Measurements from ENCODE around the gene BTNL8. TPM values are rescaled to one million over a fixed set of nuclear protein-coding genes. Genes with fewer than 3 reads are reported as not detected.

The BTNL8 gene
- total and polyA plus RNA-seq, 2 of the 13 experiments (the other 11 are each of a cell fraction or from before 2014, with no cell fraction given): not detected

DNA sequence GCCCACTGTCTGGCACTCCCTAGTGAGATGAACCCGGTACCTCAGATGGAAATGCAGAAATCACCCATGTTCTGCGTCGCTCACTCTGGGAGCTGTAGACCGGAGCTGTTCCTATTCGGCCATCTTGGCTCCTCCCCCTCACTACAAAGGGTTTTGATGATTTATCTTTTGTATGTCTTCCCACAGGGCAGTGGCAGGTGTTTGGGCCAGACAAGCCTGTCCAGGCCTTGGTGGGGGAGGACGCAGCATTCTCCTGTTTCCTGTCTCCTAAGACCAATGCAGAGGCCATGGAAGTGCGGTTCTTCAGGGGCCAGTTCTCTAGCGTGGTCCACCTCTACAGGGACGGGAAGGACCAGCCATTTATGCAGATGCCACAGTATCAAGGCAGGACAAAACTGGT is 9.4 kb downstream of the BTNL8 start:
- in situ Hi-C loops (cut with HindIII; ENCODE audit: extremely low pct_ligation_motif_present, low pct_unique_long_range_greater_than_20kb): no loop called here
- ATAC-seq (no peak), FAIRE-seq (no peak), DNase-seq (ENCODE audit: low spot score) (no peak)
- Histone ChIP-seq H4K20me1 (ENCODE audit: insufficient read depth, low read length) (no peaks in the 10 kb centered on the region), H3K27me3 (ENCODE audit: control insufficient read depth in 1 of 2, insufficient read depth in 2 of 2, low read length in 2 of 2) (peaks cover 0 to 3% of the 10 kb centered on the region in 2 experiments; a peak in 3 of 5 replicates), H3K4me2 (ENCODE audit: low read depth, low read length) (no peak overlapping the region), H3K4me1 (ENCODE audit: insufficient read depth, low read length) (no peaks in the 10 kb centered on the region), H3K9me3 (ENCODE audit: low read length) (no peaks in the 10 kb centered on the region), H3K4me3 (replicated peaks in 1 of 3; ENCODE audit: insufficient read depth in 1 of 3, low read depth in 2 of 3, low read length in 3 of 3) (no peak overlapping the region), H3K9ac (ENCODE audit: insufficient read depth, low read depth, low read length) (no peak overlapping the region), H3K27ac (ENCODE audit: extremely low read length, insufficient read depth, low read length) (no peak overlapping the region), H3K79me2 (ENCODE audit: insufficient read depth, low read length) (no peaks in the 10 kb centered on the region), H3K36me3 (replicated peaks in 1 of 2; ENCODE audit: control insufficient read depth in 1 of 2, insufficient read depth in 2 of 2, low read length in 2 of 2) (no peaks in the 10 kb centered on the region), H2AFZ (ENCODE audit: low read length) (no peak overlapping the region)
- WGBS (ENCODE audit: low lambda C conversion rate): 52% methylated on average over 7 of the region's 9 CpGs
- intact Hi-C loops (cut with micrococcal nuclease; ENCODE audit: unreplicated experiment): no loop called here
- BruUV-seq (replicated peaks): no TSS peak
- ChIA-PET POLR2A (no interaction called here), CTCF (ENCODE audit: low intra/inter-chr PET ratio, low total read pairs) (no interaction called here)
- no peak for TF ChIP-seq POLR2A (IDR thresholded peaks at IDR 0.05; ENCODE audit: insufficient read depth in 1 of 2, low read depth in 2 of 2, low read length in 2 of 2)

DNA sequence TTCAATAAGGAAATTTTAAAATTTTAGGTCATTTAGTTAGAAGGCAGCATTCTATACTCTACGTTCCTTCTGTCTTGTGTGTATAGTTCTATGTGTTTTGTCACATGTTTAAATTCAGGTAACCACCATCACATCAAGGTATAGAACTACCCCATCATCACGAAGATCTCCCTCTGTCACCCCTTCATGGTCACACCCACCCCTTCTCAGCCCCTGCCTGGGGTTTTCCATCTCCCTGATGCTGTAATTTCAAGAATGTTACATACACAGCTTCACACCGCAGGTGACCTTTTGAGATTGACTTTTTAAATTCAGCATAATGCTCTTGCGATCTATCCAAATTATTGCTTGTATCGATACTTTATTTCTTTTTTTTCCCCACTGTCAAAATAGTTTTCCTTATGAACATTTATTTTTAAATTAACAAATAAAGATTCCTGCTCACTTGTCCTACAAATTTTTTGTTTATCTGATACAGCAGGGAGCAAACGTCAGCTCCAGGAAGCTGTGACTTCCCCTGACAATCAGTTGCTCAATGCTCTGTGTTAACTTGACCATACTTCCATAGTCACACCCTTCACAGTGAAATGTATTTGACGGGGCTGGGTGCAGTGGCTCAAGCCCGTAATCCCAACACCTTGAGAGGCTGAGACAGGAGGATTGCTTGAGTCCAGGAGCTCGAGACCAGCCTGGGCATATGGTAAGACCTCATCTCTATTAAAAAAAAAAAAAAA is 10.2 kb downstream of the BTNL8 start:
- no peak for FAIRE-seq
- no peak overlapping the region for H3K9ac ChIP-seq (ENCODE audit: insufficient read depth, low read depth, low read length)
- in situ Hi-C loops (cut with HindIII; ENCODE audit: extremely low pct_ligation_motif_present, low pct_unique_long_range_greater_than_20kb) (no loop called here), intact Hi-C loops (cut with micrococcal nuclease; ENCODE audit: unreplicated experiment) (no loop called here)
- no peaks in the 10 kb centered on the region for H3K4me1 ChIP-seq (ENCODE audit: insufficient read depth, low read length)
- H3K36me3 ChIP-seq (replicated peaks in 1 of 2; ENCODE audit: control insufficient read depth in 1 of 2, insufficient read depth in 2 of 2, low read length in 2 of 2): no peaks in the 10 kb centered on the region
- 28% methylated on average over 9 of the region's 9 CpGs for WGBS (ENCODE audit: low lambda C conversion rate)
- no peak for TF ChIP-seq NR2F2 (IDR thresholded peaks at IDR 0.05; ENCODE audit: borderline replicate concordance, low read depth)
- TF ChIP-seq, protein P1, sequence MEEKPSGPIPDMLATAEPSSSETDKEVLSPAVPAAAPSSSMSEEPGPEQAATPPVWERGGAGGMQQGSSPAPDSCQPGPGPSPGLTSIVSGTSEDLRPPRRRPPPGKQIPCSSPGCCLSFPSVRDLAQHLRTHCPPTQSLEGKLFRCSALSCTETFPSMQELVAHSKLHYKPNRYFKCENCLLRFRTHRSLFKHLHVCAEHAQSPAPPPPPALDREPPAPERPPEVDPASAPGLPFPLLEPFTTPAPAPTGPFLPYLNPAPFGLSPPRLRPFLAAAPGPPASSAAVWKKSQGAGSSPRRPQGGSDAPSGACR (CRISPR knock-in tag; IDR thresholded peaks at IDR 0.05): no peak
- no peaks in the 10 kb centered on the region for H3K79me2 ChIP-seq (ENCODE audit: insufficient read depth, low read length)
- no peaks in the 10 kb centered on the region for H4K20me1 ChIP-seq (ENCODE audit: insufficient read depth, low read length)
- ChIA-PET CTCF (ENCODE audit: low intra/inter-chr PET ratio, low total read pairs) (no interaction called here), POLR2A (no interaction called here)
- no TSS peak for BruUV-seq (replicated peaks)
- H2AFZ ChIP-seq (ENCODE audit: low read length): no peak overlapping the region
- no peaks in the 10 kb centered on the region for H3K9me3 ChIP-seq (ENCODE audit: low read length)
- H3K4me2 ChIP-seq (ENCODE audit: low read depth, low read length): no peak overlapping the region
- no peak for DNase-seq (ENCODE audit: low spot score)
- no peak overlapping the region for H3K27ac ChIP-seq (ENCODE audit: extremely low read length, insufficient read depth, low read length)
- no peak overlapping the region for H3K4me3 ChIP-seq (replicated peaks in 1 of 3; ENCODE audit: insufficient read depth in 1 of 3, low read depth in 2 of 3, low read length in 3 of 3)
- H3K27me3 ChIP-seq (ENCODE audit: control insufficient read depth in 1 of 2, insufficient read depth in 2 of 2, low read length in 2 of 2): peaks cover 0 to 3% of the 10 kb centered on the region in 2 experiments; a peak in 3 of 5 replicates
- no peak for ATAC-seq

All from HepG2 (cell line).